ENCODE data around the gene SMDT1. TPM values are rescaled to one million over a fixed set of nuclear protein-coding genes. Genes with fewer than 3 reads are reported as not detected.
"Not testable (repeated sequence)": the region's sequence is repeated elsewhere in the genome, so short reads cannot be mapped to it uniquely, and the experiment has no call there.

The SMDT1 gene
- total and polyA plus RNA-seq, 2 donors, result 10.0 to 86.1 TPM

DNA sequence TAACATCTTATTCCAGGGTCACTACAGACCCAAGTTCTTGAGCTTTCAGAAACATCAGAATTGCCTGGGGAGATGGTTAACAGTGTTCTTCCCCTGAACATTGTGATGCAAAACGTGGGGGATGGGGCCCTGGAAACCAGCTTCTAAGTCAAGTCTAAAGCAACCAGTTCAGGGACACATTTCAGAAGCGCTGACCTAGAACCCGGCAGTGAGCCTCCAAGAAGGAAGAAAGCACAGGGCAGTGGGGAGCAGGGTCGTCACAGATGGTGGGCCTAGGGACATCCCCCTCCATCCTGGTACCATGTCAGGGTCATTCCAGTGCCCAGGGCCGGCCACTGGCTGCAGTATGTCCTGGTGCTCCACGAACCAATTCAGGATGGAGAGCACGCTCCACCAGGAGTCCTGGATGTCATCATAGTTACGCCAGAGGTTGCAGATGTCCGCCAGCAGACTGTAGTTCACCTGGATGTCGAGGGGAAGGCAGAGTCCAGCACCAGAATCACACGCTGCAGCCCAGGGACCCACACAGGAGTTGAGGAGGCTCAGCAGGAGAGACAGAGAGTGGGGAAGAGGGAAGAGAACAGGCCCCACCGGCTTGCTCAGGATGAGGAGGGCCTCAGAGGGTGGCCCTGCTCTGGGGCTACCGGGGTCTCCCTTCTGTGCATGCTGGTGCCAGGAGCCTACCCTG lies 13.9 kb upstream of the SMDT1 start:
- WGBS, result 87% methylated on average over 13 of the region's 13 CpGs
- no peaks in the 10 kb centered on the region for H3K36me3 ChIP-seq (ENCODE audit: insufficient read depth)
- no peak for DNase-seq (ENCODE audit: extremely low spot score)
- H3K4me1 ChIP-seq (ENCODE audit: insufficient read depth), result no peaks in the 10 kb centered on the region
- no peak overlapping the region for H3K27ac ChIP-seq (ENCODE audit: low read depth)
- H3K4me3 ChIP-seq (ENCODE audit: low read depth, low read length), result no peak overlapping the region

DNA sequence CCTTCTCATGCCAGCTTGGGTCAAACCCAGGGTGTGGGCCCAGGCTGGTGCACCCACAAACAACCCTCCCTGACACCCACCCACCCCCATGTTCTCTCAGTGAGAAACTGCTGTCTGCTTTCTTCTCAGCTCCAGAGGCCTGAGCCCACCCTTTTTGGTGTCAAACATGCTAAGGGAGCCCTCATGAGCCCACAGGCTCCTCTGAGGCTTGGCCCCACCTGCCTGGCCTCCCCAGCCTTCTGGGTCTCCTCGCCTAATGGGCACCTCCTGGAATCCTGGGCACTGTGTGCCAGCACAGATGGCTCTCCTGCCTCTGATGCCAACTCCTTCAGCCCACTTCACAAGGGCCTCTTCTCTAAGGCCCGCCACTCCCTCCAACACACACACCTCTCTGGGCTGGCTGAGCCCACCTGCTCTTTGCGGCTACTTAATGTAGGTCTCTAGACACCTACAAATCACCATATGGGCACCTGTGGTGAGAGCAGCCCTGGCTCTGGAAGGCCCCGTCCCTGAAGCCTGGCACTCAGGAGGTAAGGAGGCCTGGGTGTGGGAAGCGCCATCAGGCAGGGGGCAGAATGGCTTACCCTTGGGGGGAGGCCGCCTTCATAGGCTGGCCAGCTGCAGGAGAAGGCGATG lies 13.3 kb upstream of the SMDT1 start:
- WGBS, result 97% methylated on average over 7 of the region's 7 CpGs
- Histone ChIP-seq H3K4me3 (ENCODE audit: low read depth, low read length) (no peak overlapping the region), H3K36me3 (ENCODE audit: insufficient read depth) (no peaks in the 10 kb centered on the region), H3K4me1 (ENCODE audit: insufficient read depth) (no peaks in the 10 kb centered on the region), H3K27ac (ENCODE audit: low read depth) (no peak overlapping the region)
- DNase-seq (ENCODE audit: extremely low spot score), result no peak

DNA sequence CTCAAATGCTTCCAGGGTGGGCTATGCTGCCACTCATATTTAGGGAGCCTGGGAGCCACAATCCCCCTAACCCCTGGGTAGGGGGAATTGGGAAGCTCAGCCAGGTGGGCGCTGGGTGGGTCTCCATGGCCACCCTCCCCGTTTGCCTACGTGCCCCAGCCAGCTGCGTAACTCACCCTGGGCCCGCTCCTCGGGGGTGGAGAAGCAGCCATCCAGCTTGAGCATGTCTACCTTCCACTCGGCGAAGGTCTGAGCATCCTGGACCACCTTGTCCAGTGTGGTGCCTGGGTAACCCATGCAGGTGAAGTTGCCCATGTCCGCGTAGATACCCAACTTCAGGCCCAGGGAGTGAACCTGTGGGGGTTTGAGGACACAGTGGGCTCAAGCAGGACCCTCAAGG lies 12.6 kb upstream of the SMDT1 start:
- Histone ChIP-seq H3K4me1 (ENCODE audit: insufficient read depth) (no peaks in the 10 kb centered on the region), H3K27ac (ENCODE audit: low read depth) (no peak overlapping the region), H3K36me3 (ENCODE audit: insufficient read depth) (no peaks in the 10 kb centered on the region), H3K4me3 (ENCODE audit: low read depth, low read length) (no peak overlapping the region)
- WGBS, result 97% methylated on average over 10 of the region's 10 CpGs
- DNase-seq (ENCODE audit: extremely low spot score), result no peak

DNA sequence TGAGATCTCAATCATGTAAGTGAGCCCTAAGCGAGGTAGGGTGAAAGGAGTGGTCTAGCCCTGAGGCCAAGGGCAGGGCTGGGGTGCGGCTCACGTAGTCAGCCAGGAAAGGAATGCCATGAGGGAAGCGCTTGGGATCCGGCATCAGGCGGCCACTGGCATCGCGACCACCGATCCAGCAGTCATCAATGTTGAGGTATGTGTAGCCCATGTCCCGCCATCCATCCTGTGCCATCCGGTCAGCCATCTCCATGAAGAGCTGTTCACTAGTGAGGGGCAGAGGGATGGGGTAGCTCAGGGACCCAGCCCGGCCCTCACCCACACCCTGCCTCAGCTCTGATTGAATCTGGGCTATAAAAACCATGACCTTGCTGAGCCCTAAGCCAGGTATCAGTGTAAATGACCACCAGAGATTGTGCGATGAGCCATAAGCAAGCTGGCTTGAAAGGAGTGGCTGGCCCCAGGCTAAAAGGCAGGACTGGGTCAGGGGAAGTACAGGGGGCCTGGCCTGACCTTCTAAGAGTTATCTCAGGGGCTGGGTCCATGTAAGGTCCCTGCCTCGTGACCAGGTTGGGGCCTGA lies 11.7 kb upstream of the SMDT1 start:
- DNase-seq (ENCODE audit: extremely low spot score), result no peak
- H3K4me1 ChIP-seq (ENCODE audit: insufficient read depth), result no peaks in the 10 kb centered on the region
- H3K27ac ChIP-seq (ENCODE audit: low read depth), result no peak overlapping the region
- 98% methylated on average over 14 of the region's 14 CpGs for WGBS
- H3K4me3 ChIP-seq (ENCODE audit: low read depth, low read length), result no peak overlapping the region
- H3K36me3 ChIP-seq (ENCODE audit: insufficient read depth), result no peaks in the 10 kb centered on the region

DNA sequence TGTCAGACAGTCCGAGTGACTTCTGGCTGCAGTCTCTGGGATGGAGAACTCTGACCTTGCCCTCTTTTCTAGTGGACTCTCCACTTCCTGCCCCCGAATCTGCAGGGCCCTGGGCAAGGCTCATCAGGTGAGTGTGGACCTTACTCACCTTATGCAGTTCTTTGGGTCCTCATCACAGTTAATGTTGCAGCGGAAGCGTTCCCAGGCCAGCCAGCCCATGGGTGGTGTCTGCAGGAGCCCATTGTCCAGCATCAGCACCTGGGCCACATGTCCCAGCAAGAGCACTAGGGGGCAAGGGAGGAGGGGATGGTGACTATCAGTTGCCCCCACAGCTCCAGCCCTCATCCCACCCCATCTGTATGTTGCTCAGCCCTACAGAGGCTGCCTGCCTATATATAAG lies 11.2 kb upstream of the SMDT1 start:
- no peaks in the 10 kb centered on the region for H3K36me3 ChIP-seq (ENCODE audit: insufficient read depth)

DNA sequence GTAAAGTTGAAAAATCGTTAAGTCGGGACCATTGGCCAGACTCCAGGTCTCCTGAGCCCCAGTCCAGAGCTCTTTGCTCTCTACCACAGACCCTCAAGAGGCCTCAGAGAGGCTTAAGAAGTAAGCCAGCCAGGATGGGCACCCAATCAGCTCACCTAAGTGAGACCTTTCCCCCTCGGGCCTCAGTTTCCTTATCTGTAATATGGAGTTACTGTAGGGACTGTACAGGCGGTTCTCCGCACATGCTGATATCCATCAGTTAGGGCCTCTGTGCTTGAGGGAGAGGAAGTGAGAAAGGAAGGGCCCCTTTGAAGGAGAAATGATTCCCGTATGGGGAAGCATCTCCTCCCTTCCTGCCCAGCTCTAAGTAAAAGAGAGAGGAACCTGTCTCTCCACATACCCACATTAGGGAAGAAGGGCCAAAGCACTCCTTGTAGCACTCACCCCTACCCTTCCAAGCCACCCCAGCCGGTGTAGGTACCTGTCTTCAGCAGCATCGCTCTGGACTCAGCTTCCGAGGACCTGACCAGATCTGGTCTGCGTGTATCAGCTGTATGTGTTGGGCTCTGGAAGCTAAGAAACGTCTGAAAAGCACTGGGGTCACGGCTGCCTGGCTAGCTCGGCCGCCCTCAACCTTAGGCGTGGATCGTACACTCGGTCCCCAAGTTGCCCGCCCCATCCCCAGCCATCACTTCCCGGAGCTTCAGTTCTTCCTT lies 9.5 kb upstream of the SMDT1 start:
- Histone ChIP-seq H3K4me1 (ENCODE audit: insufficient read depth) (no peaks in the 10 kb centered on the region), H3K4me3 (ENCODE audit: low read depth, low read length) (peak overlapping the region; percentile 52), H3K27ac (ENCODE audit: low read depth) (peak overlapping the region; percentile 73), H3K36me3 (ENCODE audit: insufficient read depth) (no peaks in the 10 kb centered on the region)
- WGBS, result 13% methylated on average over 19 of the region's 19 CpGs
- DNase-seq (ENCODE audit: extremely low spot score), result no peak

More for the DNA sequence above, 11.2 kb upstream of the SMDT1 start:
- WGBS, result 94% methylated on average over 4 of the region's 4 CpGs
- H3K27ac ChIP-seq (ENCODE audit: low read depth), result no peak overlapping the region
- DNase-seq (ENCODE audit: extremely low spot score), result no peak
- no peak overlapping the region for H3K4me3 ChIP-seq (ENCODE audit: low read depth, low read length)
- no peaks in the 10 kb centered on the region for H3K4me1 ChIP-seq (ENCODE audit: insufficient read depth)

DNA sequence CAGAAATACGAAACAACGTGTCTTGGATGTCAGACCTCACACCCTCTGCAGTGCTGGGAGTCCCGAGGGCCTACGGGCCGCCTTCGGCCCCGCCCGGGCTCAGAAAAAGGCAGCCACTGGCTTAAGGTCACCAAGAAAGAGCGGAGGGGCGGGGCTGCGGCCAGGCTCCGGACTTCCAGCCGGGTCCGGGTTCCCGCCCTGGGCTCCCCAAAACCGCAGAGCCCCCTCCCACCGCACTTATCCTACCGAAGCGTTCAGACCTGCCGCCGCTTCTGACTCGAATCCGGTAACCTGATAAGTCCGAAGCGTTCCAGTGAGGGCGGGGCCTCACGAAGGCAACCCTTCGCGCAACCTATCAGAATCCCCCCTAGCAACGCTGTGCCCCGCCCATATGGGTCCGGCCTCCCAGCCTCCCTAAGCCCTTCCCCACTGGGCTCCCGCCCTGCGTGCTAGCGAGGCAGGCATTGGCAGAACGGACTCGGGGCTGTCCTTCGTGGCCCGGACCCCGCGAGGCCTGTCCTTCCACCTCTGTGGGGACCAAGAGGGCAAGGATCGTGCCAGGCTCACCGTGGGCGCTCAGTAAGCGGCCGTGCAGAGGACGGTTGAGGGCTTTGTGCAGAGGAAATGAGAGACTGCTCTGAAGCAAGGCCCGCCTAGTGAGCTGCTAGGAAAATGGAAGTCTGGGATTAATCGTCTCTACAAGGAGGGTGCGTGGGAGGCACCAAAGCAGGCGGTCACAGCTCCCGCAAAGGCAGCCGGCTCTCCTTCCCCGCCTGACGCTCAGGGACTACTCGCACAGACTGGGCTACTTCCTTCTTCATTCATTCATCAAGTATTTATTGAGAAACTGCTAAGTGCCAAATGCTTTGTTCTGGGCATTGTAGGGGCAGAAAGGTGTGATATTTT lies 8.7 kb upstream of the SMDT1 start, which contains the start of gene NAGA:
NAGA (minus strand) TSS at position 296 of the 906 bp plus-strand sequence. CDS start 515 bp downstream, outside the sequence.
- under 1% methylated on average over 56 of the region's 56 CpGs for WGBS
- Histone ChIP-seq H3K4me1 (ENCODE audit: insufficient read depth) (no peaks in the 10 kb centered on the region), H3K36me3 (ENCODE audit: insufficient read depth) (no peaks in the 10 kb centered on the region), H3K4me3 (ENCODE audit: low read depth, low read length) (peak within 1 kb of the TSS; percentile 52), H3K27ac (ENCODE audit: low read depth) (peak within 1 kb of the TSS; percentile 73)
- DNase-seq (ENCODE audit: extremely low spot score), result peak; percentile 94

DNA sequence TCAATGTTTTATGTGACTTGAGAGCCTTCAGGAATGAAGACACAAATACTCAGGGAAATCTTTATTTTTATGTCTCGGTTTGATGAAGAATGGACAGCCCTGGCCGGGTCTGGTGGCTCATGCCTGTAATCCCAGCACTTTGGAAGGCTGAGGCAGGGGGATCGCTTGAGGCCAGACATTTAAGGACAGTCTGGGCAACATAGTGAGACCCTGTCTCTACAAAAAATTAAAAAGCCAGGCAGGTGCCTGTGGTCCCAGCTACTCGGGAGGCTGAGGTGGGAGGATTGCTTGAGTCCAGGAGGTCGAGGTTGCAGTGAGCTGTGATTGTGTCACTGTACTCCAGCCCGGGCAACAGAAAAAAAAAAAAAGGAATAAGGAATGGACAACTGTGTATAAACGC lies 8.0 kb upstream of the SMDT1 start:
- WGBS, result 69% methylated on average over 7 of the region's 7 CpGs

DNA sequence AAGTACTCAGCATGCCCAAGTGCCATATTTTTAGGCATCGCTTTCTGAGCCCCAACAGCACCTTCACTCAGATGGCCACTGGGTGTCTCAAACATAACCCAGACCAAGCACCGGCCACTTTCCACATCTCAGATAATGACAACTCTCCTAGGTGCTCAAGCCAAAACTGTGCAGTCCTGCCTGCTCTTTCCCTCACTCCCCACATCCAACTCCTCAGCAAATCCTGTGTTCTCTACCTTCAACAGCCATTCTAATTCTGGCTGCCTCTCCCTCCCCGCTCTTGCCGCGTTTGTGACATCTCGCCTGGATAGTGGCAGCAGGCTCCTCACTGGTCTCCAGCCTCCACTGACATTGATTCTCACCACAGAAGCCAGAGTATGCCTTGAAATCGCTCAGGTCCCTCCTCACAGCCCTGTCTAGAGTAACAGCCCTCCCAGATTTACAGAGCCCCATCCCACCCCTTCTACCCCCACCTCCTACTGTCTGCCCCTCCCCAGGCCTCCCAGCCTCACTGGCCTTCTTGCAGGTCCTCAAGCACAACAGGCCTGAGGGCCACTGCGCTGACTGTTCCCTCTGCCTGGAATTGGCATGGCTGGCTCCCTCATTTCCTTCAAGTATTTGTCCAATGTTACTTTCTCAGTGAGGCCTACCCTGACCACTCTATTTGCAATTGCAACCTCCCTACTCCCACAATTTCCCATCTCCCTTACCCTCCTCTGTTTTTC lies 6.7 kb upstream of the SMDT1 start:
- Histone ChIP-seq H3K4me1 (ENCODE audit: insufficient read depth) (no peaks in the 10 kb centered on the region), H3K27ac (ENCODE audit: low read depth) (no peak overlapping the region), H3K36me3 (ENCODE audit: insufficient read depth) (no peaks in the 10 kb centered on the region), H3K4me3 (ENCODE audit: low read depth, low read length) (no peak overlapping the region)
- WGBS, result 88% methylated on average over 8 of the region's 8 CpGs
- DNase-seq (ENCODE audit: extremely low spot score), result no peak

More for the DNA sequence above, 8.0 kb upstream of the SMDT1 start:
- not testable (repeated sequence) for H3K4me3 ChIP-seq (ENCODE audit: low read depth, low read length); DNase-seq (ENCODE audit: extremely low spot score); H3K27ac ChIP-seq (ENCODE audit: low read depth); H3K36me3 ChIP-seq (ENCODE audit: insufficient read depth); H3K4me1 ChIP-seq (ENCODE audit: insufficient read depth)

DNA sequence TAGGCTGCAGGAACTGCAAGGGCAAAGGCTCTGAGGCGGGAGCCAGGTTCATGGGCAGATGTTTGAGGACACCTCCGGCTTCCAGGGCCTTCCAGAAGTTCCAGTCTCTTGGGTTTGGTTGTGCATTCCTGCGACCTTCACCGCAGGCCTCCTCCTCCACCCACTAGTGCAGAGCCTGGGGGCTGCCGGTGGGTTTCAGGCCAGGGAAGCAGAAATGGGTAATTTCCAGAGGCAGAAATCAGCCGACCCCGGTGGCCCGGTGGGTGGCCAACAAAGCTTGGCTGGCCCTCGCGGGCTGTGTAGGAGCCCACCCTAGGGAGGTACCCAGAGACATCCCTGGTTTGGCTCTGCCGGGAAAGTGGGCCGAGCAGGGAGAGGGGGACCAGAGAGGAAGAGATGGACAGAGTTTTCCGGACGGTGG lies 5.9 kb upstream of the SMDT1 start:
- no peak for DNase-seq (ENCODE audit: extremely low spot score)
- Histone ChIP-seq H3K36me3 (ENCODE audit: insufficient read depth) (no peaks in the 10 kb centered on the region), H3K27ac (ENCODE audit: low read depth) (peak overlapping the region; percentile 76), H3K4me3 (ENCODE audit: low read depth, low read length) (peak overlapping the region; percentile 63), H3K4me1 (ENCODE audit: insufficient read depth) (no peaks in the 10 kb centered on the region)
- 56% methylated on average over 14 of the region's 14 CpGs for WGBS

DNA sequence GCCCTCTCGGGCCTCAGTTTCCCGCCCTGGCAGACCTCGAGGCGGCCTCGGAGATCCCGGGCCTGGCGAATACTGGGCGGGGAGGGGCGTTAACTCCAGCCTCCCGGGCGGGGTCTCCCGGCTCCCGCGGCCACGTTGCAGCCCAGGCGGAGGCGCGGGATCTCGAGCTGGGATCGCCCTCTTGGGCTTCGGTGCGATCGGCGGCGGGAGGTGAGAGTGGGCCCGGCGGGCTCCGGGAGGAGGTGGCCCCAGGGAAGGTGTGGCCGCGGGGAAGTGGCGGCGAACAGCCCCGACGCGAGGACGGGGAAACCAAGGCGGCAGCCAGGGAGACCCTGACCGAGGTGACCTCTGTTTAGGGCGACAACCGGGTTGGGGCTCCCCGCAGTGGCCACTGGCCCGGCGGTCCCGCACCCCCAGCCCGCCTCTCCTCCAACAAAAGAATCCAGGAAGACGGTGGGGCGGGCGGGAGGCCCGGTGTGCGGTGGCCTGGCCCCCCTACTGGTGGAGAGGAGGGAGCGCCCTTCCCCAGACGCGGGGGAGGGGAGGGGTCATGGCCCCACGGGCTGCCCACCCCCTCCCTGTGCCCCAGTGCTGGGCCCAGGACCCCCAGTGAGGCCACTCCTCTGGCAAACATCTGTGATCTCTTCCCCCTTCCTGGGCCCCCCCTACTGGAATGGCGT lies 5.2 kb upstream of the SMDT1 start, which contains the start of gene PHETA2:
PHETA2 (plus strand) TSS at position 117 of the 680 bp plus-strand sequence. CDS start 3,046 bp downstream, outside the sequence.
- Histone ChIP-seq H3K36me3 (ENCODE audit: insufficient read depth) (no peaks in the 10 kb centered on the region), H3K4me1 (ENCODE audit: insufficient read depth) (no peaks in the 10 kb centered on the region)
- WGBS, result under 1% methylated on average over 55 of the region's 55 CpGs

More for the DNA sequence above, 5.2 kb upstream of the SMDT1 start, which contains the start of gene PHETA2:
- Histone ChIP-seq H3K27ac (ENCODE audit: low read depth) (peak within 1 kb of the TSS; percentile 76), H3K4me3 (ENCODE audit: low read depth, low read length) (peak within 1 kb of the TSS; percentile 63)
- DNase-seq (ENCODE audit: extremely low spot score), result no peak

All from urinary bladder (tissue), 4 donors.